A549 (cell line): ENCODE data around the gene IL36B. TPM values are rescaled to one million over a fixed set of nuclear protein-coding genes. Genes with fewer than 3 reads are reported as not detected.

ENCODE experiments used
- ATAC-seq, 2 experiments: fragments of 200-7000 bp in 1 of 2; fragments of >200 bp in 1 of 2; cut with Nextera tagmentation in 1 of 2; cut with Tn5 transposase in 1 of 2; 3 replicates each; pipeline versions ENCODE4 v1.8.0 to v1.9.1; 2018 to 2020; ENCODE audit warnings: mild to moderate bottlenecking in 1 of 2, moderate library complexity in 1 of 2
- CTCF ChIA-PET: fragments of 300-600 bp; sonication (Branson Sonifier 250); formaldehyde crosslinking; extraction: SDS; loops from one replicate; lab custom pipeline; 2021; ENCODE audit warnings: antibody characterized with exemption, inconsistent platforms; lab: Yijun Ruan, JAX
- POLR2A ChIA-PET: fragments of 350-600 bp; formaldehyde crosslinking; extraction: SDS; loops from one replicate; lab custom pipeline; 2021; ENCODE audit warnings: antibody characterized with exemption, inconsistent platforms; lab: Yijun Ruan, JAX
- DNase-seq, 2 experiments: peaks; one replicate each; pipeline versions ENCODE4 v3.0.0 to v3.0.0-alpha.2; 2011 to 2016; ENCODE audit warnings: low read depth in 1 of 2, low spot score in 1 of 2
- FAIRE-seq: peaks from 2 replicates; lab custom pipeline; 2011; peaks lifted over from hg19 to GRCh38; lab: Jason Lieb, UNC
- H3K27ac ChIP-seq, 2 experiments: fragments of >200 bp; sonication (Bioruptor Twin); formaldehyde crosslinking; 3 replicates each; pipeline ENCODE4 v1.5.1; 2016 to 2017
- H3K4me1 ChIP-seq: fragments of >200 bp; sonication (Bioruptor Twin); formaldehyde crosslinking; 3 replicates; pipeline ENCODE4 v1.6.1; 2016
- H3K4me2 ChIP-seq: fragments of >200 bp; sonication (Bioruptor Twin); formaldehyde crosslinking; 3 replicates; pipeline ENCODE4 v1.6.1; 2016
- H3K4me3 ChIP-seq: fragments of >200 bp; sonication (Bioruptor Twin); formaldehyde crosslinking; 3 replicates; pipeline ENCODE4 v1.5.1; 2016
- H3K9me3 ChIP-seq: fragments of >200 bp; sonication (Bioruptor Twin); formaldehyde crosslinking; 3 replicates; pipeline ENCODE4 v1.6.1; 2016
- BHLHE40 ChIP-seq: IDR thresholded peaks from 2 replicates; pipeline ENCODE4 v1.6.1; 2012; ENCODE audit warnings: low read depth, low read length, inconsistent platforms
- CBX2 ChIP-seq: fragments of 200-600 bp; sonication (generic); IDR thresholded peaks from 2 replicates; pipeline ENCODE4 v1.6.1; 2016; ENCODE audit warnings: low read depth, mild to moderate bottlenecking, borderline replicate concordance
- CEBPB ChIP-seq, 2 experiments: fragments of >200 bp in 1 of 2; sonication (Bioruptor Twin) in 1 of 2; formaldehyde crosslinking in 1 of 2; IDR thresholded peaks; 2 replicates each; pipeline ENCODE4 v1.6.1; 2012 to 2016
- CHD2 ChIP-seq: fragments of 150-350 bp; IDR thresholded peaks from 2 replicates; pipeline ENCODE4 v1.6.1; 2014; ENCODE audit warnings: low read length; ENCODE audit not compliant: partially characterized antibody
- CTCF ChIP-seq: fragments of >200 bp; sonication (Bioruptor Twin); formaldehyde crosslinking; IDR thresholded peaks from 3 replicates; pipeline ENCODE4 v1.5.1; 2016
- EP300 ChIP-seq, 2 experiments: fragments of >200 bp; sonication (Bioruptor Twin); formaldehyde crosslinking; IDR thresholded peaks; 2 replicates in 1 of 2; 3 replicates in 1 of 2; pipeline ENCODE4 v1.6.1; 2016 to 2017
- FOSB ChIP-seq: fragments of 250-450 bp; sonication (Bioruptor Pico); IDR thresholded peaks from 2 replicates; pipeline ENCODE4 v1.5.0; 2020; ENCODE audit warnings: mild to moderate bottlenecking, moderate library complexity
- HEYL ChIP-seq: fragments of 250-450 bp; sonication (Bioruptor Pico); IDR thresholded peaks from 2 replicates; pipeline ENCODE4 v1.8.0; 2021; ENCODE audit warnings: mild to moderate bottlenecking, moderate library complexity
- HOXB5 ChIP-seq: fragments of 250-450 bp; sonication (Bioruptor Pico); IDR thresholded peaks from 2 replicates; pipeline ENCODE4 v1.5.0; 2020; ENCODE audit warnings: mild to moderate bottlenecking, moderate library complexity
- MAX ChIP-seq: IDR thresholded peaks from 2 replicates; pipeline ENCODE4 v1.6.1; 2012
- RAD21 ChIP-seq, 2 experiments: fragments of >200 bp in 1 of 2; sonication (Bioruptor Twin) in 1 of 2; formaldehyde crosslinking in 1 of 2; IDR thresholded peaks in 1 of 2; conservative IDR thresholded peaks in 1 of 2; 2 replicates in 1 of 2; 3 replicates in 1 of 2; pipeline ENCODE4 v1.6.1; 2012 to 2018; ENCODE audit warnings: inconsistent platforms in 1 of 2
- SMC3 ChIP-seq: fragments of >200 bp; sonication (Bioruptor Twin); formaldehyde crosslinking; IDR thresholded peaks from 3 replicates; pipeline ENCODE4 v1.6.1; 2018; ENCODE audit warnings: inconsistent platforms
- SREBF2 ChIP-seq: fragments of 450-650 bp; IDR thresholded peaks from 2 replicates; pipeline ENCODE4 v1.6.1; 2014; ENCODE audit warnings: mild to moderate bottlenecking, moderate library complexity
- TFCP2L1 ChIP-seq: fragments of 250-450 bp; sonication (Bioruptor Pico); IDR thresholded peaks from 2 replicates; pipeline ENCODE4 v1.5.0; 2021; ENCODE audit warnings: mild to moderate bottlenecking
- USF2 ChIP-seq: fragments of 450-650 bp; IDR thresholded peaks from 2 replicates; pipeline ENCODE4 v1.6.1; 2014; ENCODE audit warnings: antibody characterized with exemption
- ZFP36 ChIP-seq: fragments of 450-650 bp; IDR thresholded peaks from 2 replicates; pipeline ENCODE4 v1.6.1; 2014; ENCODE audit warnings: borderline replicate concordance; ENCODE audit not compliant: partially characterized antibody
- WGBS: methylation state at CpG from one replicate; pipeline ENCODE4 v1.1.6; 2017; ENCODE audit errors: missing lambda C conversion rate; 5-methylcytosine and 5-hydroxymethylcytosine counted together
- polyA plus RNA-seq, 4 experiments: library from polyadenylated mRNA; depleted of rRNA in 3 of 4; stranded (reverse); fragments of >200 nt; fragmentation: RNase III in 1 of 4; extraction: RNeasy Plus Mini Kit Qiagen cat#74134 plus additional on column Dnase treatment in 1 of 4; gene quantifications; 2 replicates in 3 of 4; 3 replicates in 1 of 4; pipeline ENCODE4 v1.2.3, GENCODE V29; 2011 to 2017
- TF ChIP-seq, protein P1 (sequence below): fragments of >200 bp; sonication (Bioruptor Twin); formaldehyde crosslinking; IDR thresholded peaks from 2 replicates; pipeline ENCODE4 v1.6.1; 2016

Gene IL36B
- polyA plus RNA-seq, 2 of the 4 experiments (the other 2 are of a cell fraction): not detected

GRCh38 chr2:113088213-113088992 lies 35.7 kb upstream of the IL36B start (continued):
- TF ChIP-seq HOXB5 (CRISPR knock-in tag): no peak
- TF ChIP-seq BHLHE40: no peak
- no peak for TF ChIP-seq MAX
- TF ChIP-seq HEYL (CRISPR knock-in tag): no peak
- TF ChIP-seq CHD2: no peak
- no peak for TF ChIP-seq EP300 (IDR thresholded peaks at IDR 0.05)
- no peak for TF ChIP-seq CBX2

GRCh38 chr2:113085542-113085941 lies 32.9 kb upstream of the IL36B start:
- Histone ChIP-seq H3K9me3 (peaks cover 5% of the 10 kb centered on the region; the same call in 2 of the 3 replicates), H3K4me2 (no peak overlapping the region), H3K4me3 (no peak overlapping the region), H3K4me1 (no peaks in the 10 kb centered on the region), H3K27ac (no peak overlapping the region)
- DNase-seq: no peak
- 19% methylated on average over 2 of the region's 2 CpGs for WGBS
- ChIA-PET POLR2A (no interaction called here), CTCF (interaction anchor here (0.6 to 12.9 kb wide), 5 partner anchors 14 to 336 kb away, joined by 4 to 150 read pairs (median 6); no protein-coding TSS in a partner anchor)
- no peak for ATAC-seq
- no peak for FAIRE-seq
- TF ChIP-seq FOSB (CRISPR knock-in tag) (no peak), TFCP2L1 (no peak), CEBPB (IDR thresholded peaks at IDR 0.05) (no peak), USF2 (no peak)
- TF ChIP-seq, protein P1, sequence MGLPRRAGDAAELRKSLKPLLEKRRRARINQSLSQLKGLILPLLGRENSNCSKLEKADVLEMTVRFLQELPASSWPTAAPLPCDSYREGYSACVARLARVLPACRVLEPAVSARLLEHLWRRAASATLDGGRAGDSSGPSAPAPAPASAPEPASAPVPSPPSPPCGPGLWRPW: no peak
- TF ChIP-seq, all 56 proteins: peak for 0

DNA sequence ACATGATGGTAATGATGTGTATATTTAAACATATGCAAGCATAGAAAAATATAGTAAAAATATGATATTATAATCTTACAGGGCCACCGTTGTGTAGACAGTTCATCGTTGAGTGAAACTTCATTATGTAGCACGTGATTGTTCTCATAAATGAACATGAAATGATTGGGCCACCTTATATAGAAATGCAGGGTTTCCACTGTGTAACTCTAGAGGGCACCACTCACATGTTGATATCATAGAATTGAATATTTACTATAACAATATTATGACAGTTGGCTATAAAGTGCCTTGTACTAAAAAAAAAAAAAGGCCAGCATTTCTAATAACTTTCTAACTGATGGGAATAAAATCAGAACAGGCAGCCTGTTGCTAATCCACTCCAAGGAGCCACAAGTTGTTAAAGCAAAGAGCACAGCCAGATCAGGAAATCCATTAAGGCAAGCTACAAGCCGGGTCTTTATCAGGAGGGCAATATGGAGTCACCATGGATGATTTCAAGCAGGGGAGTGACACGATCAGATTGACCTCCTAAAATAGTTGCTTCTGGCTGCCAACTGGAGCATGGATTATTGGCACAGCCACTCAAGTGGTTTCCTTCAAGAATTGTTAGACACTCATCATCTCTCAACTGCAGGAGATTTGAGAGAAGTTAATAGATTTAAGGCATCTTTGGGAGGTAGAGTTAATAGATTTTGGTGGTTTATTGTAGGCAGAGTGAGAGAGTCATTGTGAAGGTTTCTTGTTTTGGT lies 31.8 kb upstream of the IL36B start:
- ChIA-PET CTCF (interaction anchor here (0.6 to 12.9 kb wide), 16 partner anchors 8 to 450 kb away, joined by 3 to 150 read pairs (median 4); no protein-coding TSS in a partner anchor), POLR2A (no interaction called here)
- H3K27ac ChIP-seq: no peak overlapping the region
- DNase-seq (no peak), FAIRE-seq (no peak), ATAC-seq (peak in 1 of 2 experiments; percentile 51; a peak in 1 of 6 replicates)
- no peak overlapping the region for H3K4me3 ChIP-seq
- H3K4me2 ChIP-seq: no peak overlapping the region
- no peaks in the 10 kb centered on the region for H3K4me1 ChIP-seq
- TF ChIP-seq CTCF (peak; percentile 50), RAD21 (conservative IDR thresholded peaks at IDR 0.05 in 1 of 2, IDR thresholded peaks at IDR 0.05 in 1 of 2) (peak; percentile 40 to 50; a peak in 4 of 5 replicates), SREBF2 (no peak), USF2 (peak; percentile 31; the same call in 1 of the 2 replicates), SMC3 (peak; percentile 23; the same call in 1 of the 3 replicates), ZFP36 (no peak)
- WGBS: 11% methylated on average over 5 of the region's 5 CpGs
- H3K9me3 ChIP-seq: peaks cover 5% of the 10 kb centered on the region; the same call in 2 of the 3 replicates
